ENCODE measurements around the gene MGAT5.

MGAT5 gene

DNA sequence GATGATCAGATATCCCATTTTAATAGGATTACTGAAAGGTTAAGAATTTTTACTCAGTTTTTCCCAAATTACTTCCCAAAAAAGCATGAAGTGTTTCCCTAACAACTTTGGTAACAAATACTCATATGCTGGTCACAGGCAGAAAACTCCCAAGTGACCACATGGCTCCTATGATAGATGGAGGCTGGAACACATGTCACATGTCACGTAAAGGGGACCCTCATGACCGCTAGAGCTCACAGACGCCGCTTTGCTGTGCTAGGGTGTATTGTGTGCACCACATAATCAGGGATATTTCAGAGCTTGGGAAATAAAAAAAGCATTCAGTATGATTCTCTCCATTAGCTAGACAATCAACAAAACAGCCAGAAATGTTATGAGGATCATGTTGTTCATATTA, 236.7 kb downstream of the MGAT5 start:
- no peak for DNase-seq

DNA sequence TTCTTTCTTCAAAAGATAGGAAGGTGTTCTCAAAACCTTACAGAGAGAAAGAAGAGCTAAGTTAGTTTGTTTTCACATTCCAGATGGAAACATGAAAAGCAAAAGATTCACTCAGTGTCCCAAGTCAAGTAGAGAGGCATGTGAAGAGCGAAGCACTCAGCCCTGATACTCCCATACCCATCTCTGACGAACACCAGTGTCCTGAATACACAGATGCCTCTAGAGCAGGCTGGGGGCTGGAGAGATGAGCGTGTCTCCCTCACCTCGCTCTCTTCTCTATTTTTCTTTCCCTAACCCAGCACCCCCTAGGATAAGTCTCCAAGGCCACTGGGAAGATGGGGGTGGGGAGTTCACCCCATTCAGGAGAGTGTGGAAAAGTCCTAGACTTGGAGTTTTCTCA, 237.2 kb downstream of the MGAT5 start:
- DNase-seq = no peak

- peak; percentile 92 for DNase-seq
Observed at GRCh38 chr2:134491771-134492441, 238.0 kb downstream of the MGAT5 start.

DNA sequence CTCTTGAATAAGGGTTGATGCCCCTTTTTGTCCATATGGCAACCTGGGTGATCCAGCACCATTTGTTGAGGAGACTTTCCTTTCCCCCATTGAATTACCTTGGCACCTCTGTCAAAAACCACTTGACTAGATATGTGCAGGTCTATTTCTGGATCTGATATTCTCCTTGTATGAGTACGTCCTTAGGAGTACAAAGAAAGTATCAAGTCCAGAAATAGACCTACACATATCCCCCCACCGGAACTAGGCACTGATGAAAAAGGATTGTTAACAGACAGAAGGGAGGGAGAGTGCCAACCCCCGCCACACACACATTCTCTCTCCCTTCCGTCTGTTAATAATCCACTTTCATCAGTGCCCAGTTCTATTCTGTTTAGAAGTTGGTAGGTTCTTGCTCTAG, 239.9 kb downstream of the MGAT5 start:
- no peak for DNase-seq

DNA sequence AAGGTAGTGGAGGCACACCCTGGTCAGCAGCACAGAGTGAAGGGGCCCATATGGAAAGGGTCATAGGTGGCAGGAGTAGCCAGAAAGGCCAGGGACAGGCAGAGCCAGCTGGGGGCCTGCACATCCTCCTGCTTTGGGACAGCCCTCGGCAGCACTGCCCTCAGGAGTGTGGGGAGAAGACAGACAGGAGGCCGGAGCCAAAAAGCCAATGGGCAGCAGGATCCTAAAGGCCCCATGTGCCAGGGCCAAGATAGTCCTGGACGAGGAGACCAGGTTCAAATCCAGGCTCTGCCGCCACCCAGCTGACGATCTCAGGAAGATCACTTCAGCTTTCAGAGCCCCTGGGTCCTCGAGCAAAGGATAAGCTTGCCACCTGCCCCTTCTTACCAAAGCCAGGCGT, 244.8 kb downstream of the MGAT5 start:
- no peak for DNase-seq

- DNase-seq = no peak
Observed at GRCh38 chr2:134499307-134499926, 245.5 kb downstream of the MGAT5 start.

DNA sequence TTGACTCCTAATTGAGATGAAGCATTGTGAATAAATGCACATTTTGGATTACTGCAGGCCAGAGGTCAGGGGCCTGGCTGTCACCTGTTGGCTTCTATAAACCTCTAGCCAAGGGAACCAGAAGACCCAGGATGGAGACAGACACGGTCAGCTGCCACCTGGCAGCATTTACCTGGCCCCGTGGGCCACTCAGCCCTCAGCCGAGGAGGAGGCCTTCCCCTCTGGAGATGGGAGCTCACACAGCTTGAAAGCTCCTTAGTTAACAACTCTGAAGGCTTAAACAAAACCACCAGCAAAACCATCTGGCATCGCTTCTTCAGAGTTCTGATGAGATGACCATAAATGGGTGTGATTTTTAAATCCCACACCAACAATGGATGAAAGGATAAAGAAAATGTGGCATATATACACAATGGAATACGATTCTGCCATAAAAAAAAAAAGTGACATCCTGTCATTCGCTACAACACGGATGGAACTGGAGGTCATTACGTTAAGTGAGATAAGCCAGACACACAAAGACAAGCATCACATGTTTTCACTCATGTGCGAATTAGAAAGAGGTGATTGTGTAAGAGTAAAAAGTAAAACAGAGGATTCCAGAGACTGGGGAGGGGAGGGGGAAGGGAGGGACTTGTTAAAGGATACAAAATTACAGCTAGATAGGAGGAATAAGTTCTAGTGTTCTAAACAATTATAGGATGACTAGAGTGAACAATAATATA, 246.5 kb downstream of the MGAT5 start:
- DNase-seq = no peak

- no peak for DNase-seq
Observed at GRCh38 chr2:134501476-134502091, 247.7 kb downstream of the MGAT5 start.

DNA sequence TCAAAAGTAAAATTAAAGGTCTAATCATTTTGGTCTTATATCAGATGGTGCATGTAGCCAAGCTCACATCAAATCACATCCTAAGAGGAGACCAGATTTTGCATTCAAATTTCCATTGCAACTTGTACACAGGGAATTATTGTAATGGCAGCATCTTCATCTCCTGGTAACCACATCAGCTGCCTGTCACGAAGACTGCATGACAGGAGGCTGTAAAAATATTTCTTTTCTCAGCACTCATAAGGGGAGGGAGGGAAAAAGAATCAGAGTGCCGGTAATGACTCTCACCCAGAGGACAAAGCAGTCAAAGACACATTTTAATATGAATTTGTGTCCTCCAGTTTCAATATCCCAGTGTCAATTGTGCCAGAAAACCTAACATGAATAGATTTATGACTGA, 248.2 kb downstream of the MGAT5 start:
- DNase-seq = no peak

Measured in NCI-H510A (cell line).